ENCODE results near the gene CALR. TPM values are rescaled to one million over a fixed set of nuclear protein-coding genes. Genes with fewer than 3 reads are reported as not detected.

CALR gene
- total RNA-seq, 2 donors from 2014 or later: 298 to 388 TPM

DNA sequence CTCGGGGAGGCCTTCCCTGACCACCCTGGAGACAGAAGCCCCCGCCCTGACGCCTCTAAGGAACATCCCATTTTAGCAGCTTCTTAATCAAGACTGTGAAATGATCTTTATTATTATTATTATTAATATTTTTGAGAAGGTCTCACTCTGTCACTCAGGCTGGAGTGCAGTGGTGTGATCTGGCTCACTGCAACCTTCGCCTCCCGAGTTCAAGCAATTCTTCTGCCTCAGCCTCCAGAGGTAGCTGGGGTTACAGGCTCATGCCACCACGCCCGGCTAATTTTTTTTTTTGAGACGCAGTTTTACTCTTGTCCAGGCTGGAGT lies 27.4 kb downstream of the CALR start:
- intact Hi-C loops (cut with DNase I): no loop called here
- WGBS, 2 donors: 5 to 42% methylated on average over 4 to 8 of the region's 8 CpGs

GRCh38 chr19:12967907-12968306 lies 29.5 kb downstream of the CALR start:
- Histone ChIP-seq H3K4me1 (peaks cover 22% of the 10 kb centered on the region), H3K27ac (no peak overlapping the region), H3K4me3 (no peak overlapping the region), H3K27me3 (no peaks in the 10 kb centered on the region), H3K9me3 (no peaks in the 10 kb centered on the region), H3K36me3 (replicated peaks in 1 of 2; ENCODE audit: insufficient read depth in 1 of 2, low read depth in 2 of 2) (no peaks in the 10 kb centered on the region)
- no peak for ATAC-seq
- WGBS, 2 donors: 88 to 93% methylated on average over 5 of the region's 5 CpGs
- DNase-seq: no peak
- TF ChIP-seq CTCF (IDR thresholded peaks at IDR 0.05) (no peak), POLR2A (IDR thresholded peaks at IDR 0.05) (no peak)
- intact Hi-C loops (cut with DNase I): no loop called here

More for the DNA sequence above, 27.4 kb downstream of the CALR start:
- Histone ChIP-seq H3K4me3 (no peak overlapping the region), H3K4me1 (peaks cover 22% of the 10 kb centered on the region), H3K27ac (peak overlapping the region; percentile 23 to 77 (median 60)), H3K36me3 (replicated peaks in 1 of 2; ENCODE audit: insufficient read depth in 1 of 2, low read depth in 2 of 2) (no peaks in the 10 kb centered on the region), H3K27me3 (no peaks in the 10 kb centered on the region), H3K9me3 (no peaks in the 10 kb centered on the region)
- TF ChIP-seq POLR2A (IDR thresholded peaks at IDR 0.05): no peak
- TF ChIP-seq CTCF (IDR thresholded peaks at IDR 0.05): no peak
- DNase-seq: no peak
- ATAC-seq: no peak

GRCh38 chr19:12969292-12969988 lies 31.0 kb downstream of the CALR start, which contains the start of gene DAND5:
TSS of gene DAND5 (plus strand) at chr19:12969576. CDS start at chr19:12969661, 85 bp downstream.
- Histone ChIP-seq H3K4me1 (peaks cover 22% of the 10 kb centered on the region), H3K9me3 (no peaks in the 10 kb centered on the region), H3K36me3 (replicated peaks in 1 of 2; ENCODE audit: insufficient read depth in 1 of 2, low read depth in 2 of 2) (no peaks in the 10 kb centered on the region), H3K27me3 (no peaks in the 10 kb centered on the region), H3K4me3 (no peak within 1 kb of the TSS), H3K27ac (peak within 1 kb of the TSS in 2 of 4 donors; percentile 8 to 25)
- 14 to 27% methylated on average over 2 to 14 of the region's 14 CpGs for WGBS, 2 donors
- TF ChIP-seq CTCF (IDR thresholded peaks at IDR 0.05): no peak
- no peak for ATAC-seq
- intact Hi-C loops (cut with DNase I): no loop called here
- DNase-seq: peak in 2 of 4 donors; percentile 62 to 64

GRCh38 chr19:12970070-12970820 lies 31.8 kb downstream of the CALR start:
- peak overlapping the region in 2 of 4 donors; percentile 8 to 25 for H3K27ac ChIP-seq
- TF ChIP-seq POLR2A (IDR thresholded peaks at IDR 0.05) (no peak), CTCF (IDR thresholded peaks at IDR 0.05) (no peak)
- H3K4me1 ChIP-seq: peaks cover 17% of the 10 kb centered on the region
- H3K9me3 ChIP-seq: no peaks in the 10 kb centered on the region
- DNase-seq (no peak), ATAC-seq (no peak)
- no peaks in the 10 kb centered on the region for H3K36me3 ChIP-seq (replicated peaks in 1 of 2; ENCODE audit: insufficient read depth in 1 of 2, low read depth in 2 of 2)
- intact Hi-C loops (cut with DNase I): loop anchor here (10.0 kb wide), 1 partner anchor 285 kb away; no protein-coding TSS in a partner anchor
- no peak overlapping the region for H3K4me3 ChIP-seq
- H3K27me3 ChIP-seq: no peaks in the 10 kb centered on the region
- 82 to 85% methylated on average over 7 of the region's 7 CpGs for WGBS, 2 donors
